HG03025 (cell line): ENCODE results near the gene STARD10.
"Not testable (repeated sequence)": the region's sequence is repeated elsewhere in the genome, so short reads cannot be mapped to it uniquely, and the experiment has no call there.

Source experiments
- ATAC-seq: cut with Tn5 transposase; IDR thresholded peaks from one replicate; pipeline ENCODE4 v1.9.1; 2021; ENCODE audit warnings: mild to moderate bottlenecking, moderate library complexity; ENCODE audit not compliant: unreplicated experiment, low FRiP score

The STARD10 gene, protein sequence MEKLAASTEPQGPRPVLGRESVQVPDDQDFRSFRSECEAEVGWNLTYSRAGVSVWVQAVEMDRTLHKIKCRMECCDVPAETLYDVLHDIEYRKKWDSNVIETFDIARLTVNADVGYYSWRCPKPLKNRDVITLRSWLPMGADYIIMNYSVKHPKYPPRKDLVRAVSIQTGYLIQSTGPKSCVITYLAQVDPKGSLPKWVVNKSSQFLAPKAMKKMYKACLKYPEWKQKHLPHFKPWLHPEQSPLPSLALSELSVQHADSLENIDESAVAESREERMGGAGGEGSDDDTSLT

DNA sequence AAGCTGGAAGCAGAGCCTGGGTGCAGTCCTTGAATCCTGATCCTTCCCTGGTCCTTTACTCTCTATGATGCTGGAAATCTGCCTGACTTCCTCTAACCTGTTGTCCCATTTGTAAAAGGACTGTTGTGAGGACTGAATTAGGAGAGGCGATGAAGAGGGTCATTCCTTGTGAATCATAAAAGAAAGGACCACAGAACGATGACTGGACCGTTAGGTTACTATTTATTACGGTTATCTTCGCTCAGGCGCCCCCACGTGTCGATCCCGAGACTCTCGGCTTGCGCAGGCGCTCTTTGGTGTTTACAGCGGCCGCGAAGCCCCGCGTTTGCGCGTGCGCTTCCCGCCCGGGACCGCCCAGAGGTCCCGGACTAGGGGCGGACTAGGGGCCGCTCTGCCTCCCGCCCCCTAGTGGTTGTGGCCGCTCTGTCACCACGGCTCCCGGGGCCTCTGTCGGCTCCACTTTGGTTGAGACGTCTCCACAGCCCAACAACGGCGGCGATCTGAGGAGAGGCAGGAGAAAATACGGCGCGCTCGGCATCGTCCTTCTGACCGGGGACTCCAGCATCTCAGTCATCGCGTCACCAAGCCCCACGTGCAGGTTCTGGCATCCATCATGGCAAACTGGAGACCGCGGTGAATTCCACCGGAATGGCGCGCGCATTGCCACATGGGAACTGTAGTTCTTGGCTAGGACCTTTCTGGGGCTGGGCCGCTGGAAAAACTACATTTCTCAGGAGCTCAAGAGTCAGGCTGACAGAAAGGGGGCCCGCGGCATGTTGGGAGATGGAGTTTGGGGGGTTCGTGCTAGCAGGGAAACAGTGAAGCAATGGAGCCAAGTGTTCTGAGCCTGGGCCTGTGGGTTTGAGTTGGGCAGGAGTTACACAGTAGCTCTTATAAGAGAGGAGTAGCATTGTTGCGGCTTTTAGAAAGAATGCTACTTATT, at the start of gene STARD10:
Gene STARD10, minus strand, starts transcription at position 623 of the 943 bp plus-strand sequence. CDS start 12,866 bp downstream, outside the sequence.
- peak; percentile 90 for ATAC-seq

DNA sequence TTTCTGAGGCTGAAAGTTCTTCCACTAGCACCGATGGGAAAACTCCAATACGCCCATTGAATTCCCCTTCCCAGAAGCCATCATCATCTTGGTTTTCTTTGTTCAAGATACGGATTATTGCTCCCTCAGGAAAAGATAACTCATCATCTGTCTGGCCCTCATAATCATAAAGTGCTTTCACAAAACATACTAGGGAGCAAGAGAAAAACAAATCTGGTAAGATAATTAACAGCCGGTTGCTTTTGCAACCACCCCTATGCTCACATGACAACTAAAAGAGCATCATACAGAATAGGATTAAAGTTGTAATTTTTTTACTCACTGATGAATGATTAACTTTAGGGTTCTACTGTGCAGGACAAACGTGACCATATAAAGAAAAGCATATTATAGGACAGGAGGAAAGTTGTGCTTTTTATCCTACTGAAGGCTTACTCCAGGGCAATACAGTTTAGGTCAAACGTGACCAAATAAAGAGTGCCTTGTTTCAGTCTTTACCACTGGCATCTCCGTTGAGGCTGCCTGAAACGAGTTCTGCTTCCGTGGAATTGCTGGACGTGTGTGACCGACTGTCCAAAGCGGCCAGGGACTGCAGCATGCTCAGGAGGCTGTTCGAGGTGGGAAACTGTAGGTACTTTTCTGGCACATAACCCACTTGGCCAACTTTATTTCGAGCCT, 48.9 kb upstream of the STARD10 start:
- no peak for ATAC-seq

DNA sequence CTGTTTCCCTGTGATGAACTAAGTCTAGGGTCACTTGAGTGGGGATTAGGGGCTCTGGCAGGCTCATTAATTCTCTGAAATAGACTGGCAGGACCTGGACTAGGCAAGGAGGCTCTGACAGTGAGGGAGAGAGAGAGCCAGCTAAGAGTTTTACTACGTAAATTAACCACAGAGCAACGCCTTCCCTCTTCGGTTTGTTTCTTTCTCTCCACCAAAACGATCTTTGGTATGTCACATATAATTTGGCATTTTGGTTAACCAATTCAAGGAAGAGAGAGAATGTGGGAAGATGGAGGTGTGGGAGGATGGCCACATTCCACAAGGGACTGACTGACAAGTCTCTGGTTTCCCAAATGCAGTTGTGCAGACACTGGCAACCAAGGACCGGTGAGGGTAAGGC, 48.3 kb upstream of the STARD10 start:
- ATAC-seq: no peak

DNA sequence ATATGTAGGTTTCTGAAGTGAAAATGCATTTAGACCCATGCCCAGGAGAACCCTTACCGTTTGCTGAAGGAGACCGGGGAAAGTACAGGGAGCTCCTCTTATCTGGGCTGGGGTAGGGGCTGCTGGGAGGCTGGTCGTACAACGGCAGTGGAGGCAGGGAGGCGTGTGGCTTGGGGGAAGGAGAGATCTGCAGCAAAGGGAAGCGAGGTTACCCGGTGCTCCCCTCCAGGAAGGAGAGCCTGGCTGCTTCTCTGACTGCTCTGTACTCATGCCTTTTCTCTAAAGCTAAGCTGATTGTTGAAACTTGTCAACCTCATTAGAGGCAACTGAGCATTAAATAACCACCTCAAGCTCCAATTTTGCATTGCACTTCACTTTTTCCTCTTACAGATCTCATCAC, 47.5 kb upstream of the STARD10 start:
- ATAC-seq: no peak

DNA sequence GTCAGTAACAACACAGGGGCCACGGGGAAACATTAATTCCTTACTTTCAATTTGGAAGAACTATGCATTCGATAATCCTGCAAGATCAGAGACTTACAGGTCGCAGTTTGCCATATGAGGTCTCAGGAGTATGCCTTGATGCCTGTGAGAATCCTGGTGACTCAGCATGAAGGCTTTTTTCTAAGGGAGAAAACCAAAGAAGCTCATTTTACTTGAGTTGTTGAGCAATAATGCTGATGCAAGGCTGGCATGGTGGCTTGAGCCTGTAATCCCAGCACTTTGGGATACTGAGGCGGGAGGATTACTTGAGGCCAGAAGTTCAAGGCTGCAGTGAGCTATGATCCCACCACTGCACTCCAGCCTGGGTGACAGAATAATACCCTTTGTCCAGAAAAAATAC, 46.9 kb upstream of the STARD10 start:
- ATAC-seq: no peak

DNA sequence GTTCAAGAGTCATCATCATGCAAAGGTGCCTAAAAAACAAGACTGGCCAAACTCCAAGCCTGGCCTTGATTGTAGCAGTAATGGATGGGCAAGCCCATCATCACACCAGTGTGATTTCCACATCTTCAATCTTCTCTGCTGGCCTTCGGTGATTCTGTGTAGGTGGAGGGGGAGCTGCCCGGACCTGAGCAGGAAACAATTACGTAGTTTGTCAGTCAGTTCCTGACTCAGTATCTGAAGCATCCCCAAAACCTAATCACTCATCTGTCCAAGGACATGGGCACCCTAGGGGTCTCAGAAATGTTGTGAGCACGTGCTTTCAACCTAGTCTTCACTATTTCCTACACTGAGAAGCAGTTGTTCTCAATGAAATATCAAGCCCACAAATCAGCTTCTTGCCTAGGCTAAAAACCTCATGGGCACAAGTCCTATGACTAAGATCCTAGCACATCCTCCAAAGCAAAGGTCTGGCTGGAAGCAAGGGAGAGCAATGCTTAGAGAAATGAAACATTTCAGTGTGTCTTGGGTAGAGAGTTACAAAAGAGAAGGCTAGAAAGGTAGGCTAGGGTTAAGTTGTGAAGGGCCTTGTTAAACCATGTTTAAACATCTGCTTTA, 45.0 kb upstream of the STARD10 start:
- no peak for ATAC-seq

- no peak for ATAC-seq
Observed at GRCh38 chr11:72836111-72836510, 42.3 kb upstream of the STARD10 start.

DNA sequence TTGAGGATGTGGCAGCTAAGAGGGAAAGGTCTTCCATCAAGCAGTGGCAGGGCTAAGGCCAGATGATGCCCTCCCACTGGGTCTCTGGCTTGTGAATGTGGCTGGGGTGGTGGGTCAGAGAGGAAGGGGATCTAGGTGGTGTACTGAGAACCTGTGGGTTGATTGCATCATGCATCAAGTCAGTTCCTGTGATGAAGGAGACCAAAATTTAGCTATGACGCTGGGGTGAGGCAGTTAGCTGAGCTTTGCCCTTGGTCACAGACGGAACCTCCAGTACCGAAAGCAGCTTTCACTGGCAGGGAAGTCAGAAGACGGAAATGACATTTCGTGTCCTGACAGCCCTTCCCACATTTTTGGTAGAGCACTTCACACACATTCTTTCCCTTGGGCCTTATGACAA, 41.1 kb upstream of the STARD10 start:
- ATAC-seq: no peak

- ATAC-seq: no peak
Observed at GRCh38 chr11:72833811-72834493, 40.1 kb upstream of the STARD10 start.

DNA sequence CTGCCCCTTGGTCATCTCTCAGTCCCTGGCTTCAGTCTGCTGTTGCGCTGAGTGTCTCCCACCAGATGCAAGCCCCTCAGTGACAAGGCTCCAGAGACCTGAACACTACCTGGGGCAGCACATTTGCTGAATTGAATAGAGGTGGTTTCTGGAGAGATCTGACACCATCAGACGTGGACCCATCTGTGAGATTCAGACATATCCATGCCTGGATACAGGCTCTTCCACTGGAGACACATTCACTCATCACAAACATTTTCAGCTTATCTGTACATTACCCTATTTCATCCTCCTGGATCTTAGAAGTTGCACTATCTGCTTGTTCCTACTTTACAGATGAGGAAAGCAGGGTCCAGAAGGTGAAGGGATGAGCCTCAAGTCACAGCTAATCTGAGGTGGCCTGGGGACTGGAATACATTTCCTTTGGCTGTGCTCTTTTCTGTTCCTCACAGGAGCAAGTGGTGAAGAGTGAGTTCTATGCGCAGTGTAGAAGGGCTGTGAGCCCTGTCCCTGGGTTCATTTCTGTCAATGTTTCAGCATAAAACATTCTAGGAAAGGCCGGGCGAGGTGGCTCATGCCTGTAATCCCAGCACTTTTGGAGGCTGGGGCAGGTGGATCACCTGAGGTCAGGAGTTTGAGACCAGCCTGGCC, 39.4 kb upstream of the STARD10 start:
- ATAC-seq: no peak

DNA sequence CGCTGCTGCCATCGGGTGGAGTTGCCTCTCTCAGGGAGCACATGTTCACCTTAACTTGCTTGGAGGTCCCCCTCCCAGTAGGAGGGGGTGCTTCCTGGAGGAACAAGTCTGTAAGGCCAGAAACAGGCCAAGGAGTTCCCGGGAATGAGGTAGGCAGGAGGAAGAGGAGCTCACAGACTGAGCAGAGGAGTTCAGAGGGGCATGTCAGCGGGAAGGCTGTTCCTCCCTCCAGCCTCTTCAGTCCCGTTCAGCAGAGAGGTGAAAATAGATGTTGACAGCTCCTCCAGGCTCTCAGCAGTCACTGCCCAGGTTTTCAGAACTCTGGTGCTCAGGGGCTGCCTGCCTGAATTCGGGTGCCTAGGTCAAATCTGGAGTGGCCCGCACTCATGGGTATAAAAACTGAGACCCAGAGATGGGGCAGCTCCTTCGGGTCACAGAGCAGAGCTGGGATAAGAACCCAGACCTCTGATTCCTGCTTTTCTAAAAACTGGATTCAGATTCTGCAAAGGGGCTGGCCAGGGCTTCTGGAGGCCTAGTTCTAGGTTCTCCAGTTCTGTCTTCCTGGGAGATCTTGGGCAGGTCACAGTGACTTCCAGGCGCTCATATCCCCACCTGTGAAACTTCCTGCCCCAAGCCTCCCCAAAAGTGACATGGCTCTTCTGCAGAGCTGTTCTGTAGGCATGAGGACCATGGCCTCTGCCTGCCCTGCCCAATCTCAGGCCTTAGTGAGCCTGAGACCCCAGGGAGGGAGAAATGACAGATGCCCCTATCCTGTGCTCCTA, 38.6 kb upstream of the STARD10 start:
- ATAC-seq: no peak

DNA sequence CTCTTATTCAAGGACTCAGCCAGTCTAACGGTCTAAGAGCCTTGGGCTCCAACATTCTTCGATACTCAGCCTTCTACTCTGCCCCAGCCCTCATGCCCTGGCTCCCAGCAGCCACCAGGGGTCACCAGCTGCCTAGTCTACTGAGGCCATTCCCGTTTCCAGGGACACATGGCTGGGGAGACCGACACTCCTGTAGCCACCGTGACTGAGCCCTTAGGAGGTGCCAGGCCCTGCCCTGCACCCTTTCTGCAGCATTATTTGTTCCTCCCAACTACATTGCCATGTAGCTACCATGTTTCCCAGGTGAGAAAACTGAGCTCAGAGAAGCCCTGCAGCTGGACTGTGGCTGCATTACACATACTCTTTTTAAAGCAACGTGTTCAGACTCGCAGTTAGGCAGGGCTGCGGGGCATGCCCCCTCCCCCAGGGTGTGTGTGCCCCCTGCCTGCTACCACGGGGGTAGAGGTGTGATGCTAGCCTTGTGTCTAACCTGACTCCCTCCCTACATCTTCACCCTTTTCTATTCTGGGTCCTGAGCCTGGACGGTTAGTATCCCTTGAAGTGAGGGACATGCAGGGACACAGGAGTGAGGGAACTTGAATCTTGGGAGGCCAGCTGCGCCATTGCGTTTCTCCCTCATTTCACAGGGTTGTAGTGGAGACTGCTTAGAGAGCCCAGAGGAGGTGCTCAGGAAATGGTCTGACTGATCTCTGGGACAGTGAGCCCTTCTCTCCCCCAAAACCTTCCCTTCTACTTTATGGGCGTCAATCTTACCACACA, 37.9 kb upstream of the STARD10 start:
- no peak for ATAC-seq

- ATAC-seq: no peak
Observed at GRCh38 chr11:72829884-72830533, 36.2 kb upstream of the STARD10 start.

- no peak for ATAC-seq
Observed at GRCh38 chr11:72829178-72829577, 35.3 kb upstream of the STARD10 start.

GRCh38 chr11:72828692-72829101, 34.9 kb upstream of the STARD10 start:
- ATAC-seq: no peak

- no peak for ATAC-seq
Observed at GRCh38 chr11:72828081-72828567, 34.3 kb upstream of the STARD10 start.

GRCh38 chr11:72827656-72828055, 33.8 kb upstream of the STARD10 start:
- ATAC-seq: not testable (repeated sequence)
